Measurements from ENCODE around the gene UPF1.
"Not testable (repeated sequence)": the region's sequence is repeated elsewhere in the genome, so short reads cannot be mapped to it uniquely, and the experiment has no call there.

The UPF1 gene

GRCh38 chr19:18898607-18899408 is 67.0 kb downstream of the UPF1 start:
- no peak for DNase-seq (ENCODE audit: low read depth in 2 of 2)

GRCh38 chr19:18899624-18900560 is 68.1 kb downstream of the UPF1 start:
- DNase-seq (ENCODE audit: low read depth in 2 of 2), result no peak

GRCh38 chr19:18900700-18901481 is 69.1 kb downstream of the UPF1 start:
- DNase-seq (ENCODE audit: low read depth in 2 of 2), result no peak

GRCh38 chr19:18901491-18901890 is 69.7 kb downstream of the UPF1 start:
- DNase-seq (ENCODE audit: low read depth in 2 of 2), result no peak

GRCh38 chr19:18902519-18902918 is 70.8 kb downstream of the UPF1 start:
- not testable (repeated sequence) for DNase-seq (ENCODE audit: low read depth in 2 of 2)

GRCh38 chr19:18903156-18904037 is 71.6 kb downstream of the UPF1 start:
- DNase-seq (ENCODE audit: low read depth in 2 of 2), result no peak

GRCh38 chr19:18904334-18905057 is 72.7 kb downstream of the UPF1 start:
- DNase-seq (ENCODE audit: low read depth in 2 of 2), result no peak

- DNase-seq (ENCODE audit: low read depth in 2 of 2), result no peak
These were observed 73.3 kb downstream of the UPF1 start for GRCh38 chr19:18905058-18905456.

GRCh38 chr19:18905513-18906236 is 73.9 kb downstream of the UPF1 start:
- no peak for DNase-seq (ENCODE audit: low read depth in 2 of 2)

- no peak for DNase-seq (ENCODE audit: low read depth in 2 of 2)
These were observed 75.1 kb downstream of the UPF1 start for GRCh38 chr19:18906605-18907519.

GRCh38 chr19:18908917-18909619 is 77.3 kb downstream of the UPF1 start:
- no peak for DNase-seq (ENCODE audit: low read depth in 2 of 2)

- DNase-seq (ENCODE audit: low read depth in 2 of 2), result no peak
These were observed 78.3 kb downstream of the UPF1 start for GRCh38 chr19:18910010-18910409.

GRCh38 chr19:18910801-18911436 is 79.2 kb downstream of the UPF1 start:
- no peak for DNase-seq (ENCODE audit: low read depth in 2 of 2)

GRCh38 chr19:18912933-18913332 is 81.2 kb downstream of the UPF1 start:
- DNase-seq (ENCODE audit: low read depth in 2 of 2), result no peak

- no peak for DNase-seq (ENCODE audit: low read depth in 2 of 2)
These were observed 81.7 kb downstream of the UPF1 start for GRCh38 chr19:18913466-18913865.

- no peak for DNase-seq (ENCODE audit: low read depth in 2 of 2)
These were observed 83.9 kb downstream of the UPF1 start for GRCh38 chr19:18915639-18916038.

GRCh38 chr19:18917593-18917992 is 85.8 kb downstream of the UPF1 start:
- not testable (repeated sequence) for DNase-seq (ENCODE audit: low read depth in 2 of 2)
